Stimulated activated CD4-positive, alpha-beta T cell treated with anti-CD3 and anti-CD28 coated beads, Interleukin-1b, Interleukin-23, amount 100 ng/mL, for 48 hours (primary cell): Measurements from ENCODE around the gene IGDCC3.

ENCODE experiments used
- DNase-seq: peaks from one replicate; pipeline ENCODE4 v3.0.0-alpha.2; 2020

The IGDCC3 gene

DNA sequence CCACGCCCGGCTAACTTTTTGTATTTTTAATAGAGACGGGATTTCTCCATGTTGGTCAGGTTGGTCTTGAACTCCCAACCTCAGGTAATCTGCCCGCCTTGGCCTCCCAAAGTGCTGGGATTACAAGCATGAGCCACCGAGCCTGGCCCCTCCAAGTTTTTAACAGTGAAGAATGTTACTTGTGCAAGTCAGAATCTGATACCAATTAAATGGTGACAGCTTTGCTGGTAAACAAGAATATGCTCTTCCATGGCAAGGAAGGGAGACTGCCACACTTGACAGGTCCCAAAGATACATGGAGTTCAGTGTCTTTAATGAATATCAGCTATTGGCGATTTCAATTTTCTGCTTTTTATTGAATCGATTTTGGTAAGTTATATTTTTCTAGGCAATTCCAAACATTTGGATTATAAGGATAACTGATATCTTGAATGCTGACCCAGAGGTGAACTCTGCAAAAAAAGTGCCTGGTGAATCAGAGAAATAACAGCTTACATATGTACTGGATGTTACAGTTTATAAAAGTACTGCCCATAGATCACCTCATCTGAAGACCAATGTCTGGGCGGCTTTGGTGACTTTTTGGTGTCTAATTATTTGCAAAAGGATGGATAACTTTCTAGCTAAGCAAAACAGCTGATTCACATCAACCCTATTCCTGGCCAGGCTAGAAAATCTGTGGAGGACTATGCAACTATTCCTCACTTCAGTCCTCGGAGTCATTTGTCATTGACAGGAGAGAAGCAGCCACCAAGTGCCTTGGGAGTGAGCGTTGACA lies 92.3 kb downstream of the IGDCC3 start:
- DNase-seq: no peak

- no peak for DNase-seq
These were observed 99.3 kb downstream of the IGDCC3 start for GRCh38 chr15:65278480-65278879.
